ENCODE results near the gene CCBE1. TPM values are rescaled to one million over a fixed set of nuclear protein-coding genes. Genes with fewer than 3 reads are reported as not detected.
"Not testable (repeated sequence)": the region's sequence is repeated elsewhere in the genome, so short reads cannot be mapped to it uniquely, and the experiment has no call there.

The CCBE1 gene
- total RNA-seq, 1 donor from 2014 or later = 44.6 TPM

DNA sequence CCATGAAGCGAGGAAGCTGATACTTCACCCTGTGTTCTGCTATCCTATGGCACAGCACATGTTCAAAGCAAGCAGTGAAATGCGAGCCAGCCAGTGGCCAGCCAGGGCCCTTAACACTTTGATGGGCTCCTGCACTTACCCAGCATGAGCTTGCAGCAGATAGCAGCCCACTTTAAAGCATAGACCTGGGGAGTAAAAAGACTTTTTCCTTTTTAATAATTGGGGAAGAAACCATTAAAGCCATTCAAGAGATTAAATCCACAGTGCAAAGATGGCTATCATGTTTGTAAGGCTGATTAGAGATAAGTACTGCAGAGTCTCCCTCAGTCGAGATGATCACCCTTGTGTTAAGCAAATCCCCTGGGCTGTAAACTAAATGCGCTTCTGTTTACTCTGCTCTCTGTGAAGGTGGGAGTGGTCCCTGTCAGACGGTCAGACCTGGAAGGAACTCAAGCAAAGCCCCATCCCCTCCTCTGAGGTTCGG lies 15.7 kb downstream of the CCBE1 start:
- no peak for DNase-seq

DNA sequence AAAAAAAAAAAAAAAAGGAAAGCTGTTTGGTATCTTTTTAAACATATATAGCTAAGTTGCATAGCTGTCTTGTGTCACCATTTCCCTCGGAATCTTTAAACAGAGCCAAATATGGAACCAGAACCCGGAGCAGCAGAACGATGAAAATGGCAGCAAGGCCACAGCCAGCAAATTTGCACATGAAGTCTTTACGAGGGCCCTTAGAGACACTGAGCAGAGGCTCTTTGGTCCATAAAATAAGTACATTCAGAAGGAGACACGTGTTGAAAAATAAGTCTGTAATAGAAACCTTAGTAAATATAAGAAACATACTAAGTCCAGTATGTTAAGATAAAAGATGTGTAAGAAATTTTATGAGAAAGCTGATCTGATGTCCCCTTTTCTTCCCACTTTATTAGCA lies 16.2 kb downstream of the CCBE1 start:
- no peak for DNase-seq

GRCh38 chr18:59675346-59675745 lies 21.9 kb downstream of the CCBE1 start:
- no peak for DNase-seq

- DNase-seq = no peak
These were observed 22.3 kb downstream of the CCBE1 start for GRCh38 chr18:59674903-59675270.

- no peak for DNase-seq
These were observed 22.9 kb downstream of the CCBE1 start for GRCh38 chr18:59674186-59674902.

DNA sequence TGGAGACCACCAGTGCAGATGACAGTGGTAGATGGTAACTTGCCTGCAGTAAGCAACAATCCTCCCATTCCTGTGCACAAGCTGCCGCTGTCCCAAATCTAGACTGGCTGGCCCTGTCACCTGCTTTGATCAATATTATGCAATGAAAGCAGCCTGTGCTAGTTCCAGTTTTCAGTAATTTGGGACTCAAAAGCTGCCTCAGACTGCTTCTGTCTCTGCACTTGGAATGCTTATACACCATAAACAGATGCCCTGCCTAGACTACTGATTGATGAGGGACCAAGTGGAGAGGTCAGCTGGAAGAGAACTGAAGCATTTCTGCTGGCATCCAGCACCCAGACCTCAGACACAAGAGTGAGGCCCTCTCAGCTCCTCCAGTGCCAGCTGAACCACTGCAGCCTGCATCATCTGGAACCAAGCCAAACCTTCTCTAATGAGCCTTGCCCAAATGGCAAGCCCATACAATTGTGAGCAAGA lies 24.9 kb downstream of the CCBE1 start:
- DNase-seq = no peak

GRCh38 chr18:59671551-59671950 lies 25.7 kb downstream of the CCBE1 start:
- no peak for DNase-seq

DNA sequence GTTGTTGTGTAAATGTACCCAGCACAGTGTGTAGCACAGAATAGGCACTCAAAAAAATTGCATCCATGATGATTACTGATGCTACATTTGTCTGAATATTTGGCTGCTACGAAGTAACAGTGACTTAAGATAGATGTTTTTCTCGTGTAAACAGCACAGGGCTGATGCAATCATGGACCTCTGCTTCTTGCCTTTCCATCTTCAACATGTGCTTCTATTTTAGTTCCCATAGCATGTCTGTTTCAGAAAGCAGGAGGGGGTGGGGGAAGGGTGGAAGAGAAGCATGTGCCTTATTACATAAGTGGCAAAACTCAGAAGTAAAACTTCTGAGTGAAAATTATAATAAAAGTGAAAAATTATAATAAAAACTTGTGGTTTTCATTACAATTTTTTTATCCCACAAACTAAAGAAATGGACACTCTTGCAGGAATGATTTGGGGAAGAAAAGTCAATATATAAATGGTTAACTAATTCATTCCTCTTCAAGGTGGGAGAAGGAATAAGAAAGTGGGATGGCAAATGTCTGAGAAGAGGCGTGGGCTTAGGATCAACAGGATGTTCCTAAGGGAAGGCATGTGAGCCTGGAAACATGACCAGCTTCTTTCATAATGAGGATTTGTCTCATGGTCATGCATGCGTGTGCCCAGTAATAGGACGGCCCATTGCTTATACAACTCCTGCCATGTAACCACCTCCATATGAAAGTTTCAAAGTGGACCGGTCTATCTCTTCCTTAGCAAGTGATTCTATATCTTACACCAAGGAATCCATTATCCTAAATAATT lies 27.2 kb downstream of the CCBE1 start:
- no peak for DNase-seq

GRCh38 chr18:59667488-59667887 lies 29.7 kb downstream of the CCBE1 start:
- no peak for DNase-seq

GRCh38 chr18:59666007-59666402 lies 31.2 kb downstream of the CCBE1 start:
- not testable (repeated sequence) for DNase-seq

DNA sequence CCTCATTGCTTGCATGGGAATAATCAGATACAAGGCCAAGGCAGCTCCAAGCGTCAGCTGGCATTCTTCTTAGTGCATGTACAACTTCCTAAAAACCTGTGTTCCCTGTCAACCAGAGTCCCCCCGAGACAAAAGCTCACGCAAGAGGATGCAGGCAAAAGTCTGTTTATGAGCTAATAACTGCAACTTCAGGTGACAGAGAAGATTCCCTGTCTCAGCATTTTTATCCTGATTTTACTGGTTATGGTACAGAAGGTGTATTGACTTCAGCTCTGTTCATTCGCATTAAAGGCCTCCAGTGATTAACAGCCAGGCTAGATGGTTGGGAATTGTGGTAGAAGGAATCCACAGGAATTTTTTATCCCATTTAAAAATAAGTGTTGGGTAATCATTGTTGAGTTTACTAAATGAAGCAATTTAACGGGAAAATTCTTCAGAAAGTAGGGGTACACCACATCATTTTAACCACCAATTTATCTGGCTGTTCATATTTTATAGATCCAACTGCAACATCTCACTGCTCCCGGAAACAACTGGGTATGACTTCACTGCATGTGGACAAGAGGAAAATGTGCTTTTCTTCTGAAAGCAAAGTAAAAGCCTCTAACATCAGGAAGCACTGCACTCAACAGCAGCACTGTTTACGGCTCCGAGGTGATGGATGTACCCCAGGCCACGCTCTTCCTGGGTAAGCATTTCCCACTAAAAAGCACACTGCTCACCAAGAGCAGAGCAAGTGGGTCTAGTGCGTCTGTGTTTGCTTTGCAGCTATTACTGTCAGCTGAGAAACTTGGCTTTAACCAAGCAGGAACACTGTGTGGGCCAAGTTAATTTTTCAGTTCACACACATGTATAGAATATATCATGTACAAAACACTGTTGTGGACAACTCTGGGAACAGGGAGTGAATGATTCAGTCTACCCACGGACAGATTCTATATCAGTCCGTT lies 31.9 kb downstream of the CCBE1 start:
- DNase-seq = no peak

GRCh38 chr18:59664329-59664728 lies 32.9 kb downstream of the CCBE1 start:
- no peak for DNase-seq

DNA sequence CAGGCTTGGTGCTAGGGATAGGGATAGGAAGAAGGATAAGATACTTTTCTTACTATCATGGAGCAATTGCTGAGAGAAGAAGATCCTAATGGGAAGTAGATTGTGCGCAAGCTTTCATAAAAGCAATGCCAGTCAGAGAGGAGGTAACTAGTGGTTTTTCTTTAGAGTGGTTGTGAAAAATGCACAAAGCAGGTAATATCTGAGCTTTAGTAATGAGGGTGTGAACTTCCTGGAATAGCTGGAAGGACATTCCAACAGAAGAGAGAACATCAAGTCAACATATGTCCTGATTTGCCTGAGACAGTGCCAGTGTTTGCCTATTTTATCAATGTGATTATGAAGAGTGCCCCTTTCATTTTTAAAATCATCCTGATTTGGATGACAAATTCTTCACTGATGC lies 34.1 kb downstream of the CCBE1 start:
- DNase-seq = no peak

- DNase-seq = no peak
These were observed 35.1 kb downstream of the CCBE1 start for GRCh38 chr18:59661891-59662701.

DNA sequence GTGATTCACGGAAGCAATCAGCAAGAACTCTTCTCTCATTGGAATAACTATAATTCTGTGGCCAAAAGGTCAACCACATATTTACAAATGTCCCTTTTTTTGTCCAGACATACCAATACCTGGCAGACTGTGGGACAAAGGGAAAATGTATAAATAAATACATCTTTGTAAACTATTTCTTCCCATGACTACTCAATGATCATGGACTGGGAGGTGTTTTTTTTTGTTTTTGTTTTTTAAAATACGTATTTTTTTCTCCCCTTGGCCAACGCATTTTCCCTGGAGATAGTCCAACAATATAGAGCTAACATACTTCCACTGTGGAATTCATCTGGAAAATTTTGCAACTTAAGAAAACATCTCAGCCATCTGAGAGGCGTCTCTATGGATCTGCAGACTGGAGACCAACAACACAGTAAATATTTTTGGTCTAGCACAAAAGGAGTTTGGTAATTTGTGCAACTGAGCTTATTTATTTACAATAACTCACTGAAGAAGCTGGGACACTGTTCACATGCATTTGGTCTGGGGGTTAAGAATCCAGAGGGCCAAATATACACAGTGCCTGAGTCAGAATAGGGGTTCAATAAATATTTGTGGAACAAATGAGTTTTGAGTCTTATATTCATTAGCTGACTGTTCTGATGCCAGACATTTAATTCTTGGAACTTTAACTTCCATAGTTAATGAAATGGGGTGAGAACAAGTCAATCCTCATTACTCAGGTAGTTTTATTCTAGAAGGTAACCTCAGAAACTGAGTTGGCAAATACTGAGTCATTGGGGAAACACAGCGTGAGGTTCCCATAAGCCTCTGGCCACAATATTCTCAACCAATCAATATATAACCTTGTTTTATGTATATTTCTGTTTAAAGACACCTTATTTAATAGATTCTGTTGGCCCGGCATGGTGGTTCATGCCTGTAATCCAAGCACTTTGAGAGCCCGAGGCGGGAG lies 36.2 kb downstream of the CCBE1 start:
- DNase-seq = no peak

DNA sequence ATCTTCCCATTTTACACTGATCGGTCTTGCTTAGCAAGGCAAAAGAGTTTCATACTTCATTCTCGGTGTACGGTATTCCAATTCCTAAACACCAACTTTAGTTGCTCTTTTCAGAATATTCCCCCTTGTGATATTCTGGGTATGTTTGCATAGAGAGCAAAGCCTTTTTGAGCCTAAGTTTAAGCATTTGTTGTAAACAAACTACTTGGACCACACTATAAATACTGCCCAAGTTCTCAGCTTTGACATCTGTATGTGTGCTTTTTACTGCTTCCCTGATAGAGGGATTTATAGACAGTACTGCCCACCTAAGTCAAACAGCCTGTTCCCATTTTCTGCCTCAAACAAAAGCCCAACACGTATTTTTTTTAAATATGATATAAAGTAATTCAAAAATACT lies 36.9 kb downstream of the CCBE1 start:
- DNase-seq = no peak

- no peak for DNase-seq
These were observed 37.6 kb downstream of the CCBE1 start for GRCh38 chr18:59659508-59660170.

- no peak for DNase-seq
These were observed 38.3 kb downstream of the CCBE1 start for GRCh38 chr18:59658941-59659340.

GRCh38 chr18:59657012-59657411 lies 40.2 kb downstream of the CCBE1 start:
- DNase-seq = no peak

DNA sequence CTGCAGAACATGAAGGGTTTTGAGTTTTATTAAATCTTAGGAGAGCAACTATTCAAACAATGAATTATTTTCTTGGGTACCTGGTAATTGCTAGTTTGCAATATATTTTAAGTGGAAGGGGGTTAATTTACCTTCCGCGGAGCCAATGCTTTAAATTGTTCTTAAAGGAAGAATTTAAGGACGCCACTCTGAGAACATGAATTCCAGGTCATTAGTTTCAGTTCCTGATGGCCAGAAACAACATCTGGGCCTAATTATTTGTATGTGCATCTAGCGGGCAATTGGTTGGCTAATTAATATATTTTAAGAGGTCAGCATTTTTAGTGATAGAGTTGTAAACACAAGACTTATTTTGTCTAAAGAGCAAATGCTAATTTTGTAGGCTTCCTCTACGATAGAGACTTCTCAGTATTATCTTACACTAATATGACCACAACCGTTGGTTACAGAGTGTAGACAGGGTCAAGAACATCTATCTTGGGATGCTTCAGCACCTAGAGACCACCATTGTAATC lies 40.8 kb downstream of the CCBE1 start:
- no peak for DNase-seq

Data from occipital lobe (tissue), 2 donors.